GM18526 (cell line): ENCODE measurements around the gene THEM4.

ENCODE experiments used
- POLR2A ChIP-seq: IDR thresholded peaks from 3 replicates; pipeline ENCODE4 v1.6.1; 2011; ENCODE audit not compliant: insufficient read length; ENCODE audit errors: extremely low read depth

THEM4 gene

DNA sequence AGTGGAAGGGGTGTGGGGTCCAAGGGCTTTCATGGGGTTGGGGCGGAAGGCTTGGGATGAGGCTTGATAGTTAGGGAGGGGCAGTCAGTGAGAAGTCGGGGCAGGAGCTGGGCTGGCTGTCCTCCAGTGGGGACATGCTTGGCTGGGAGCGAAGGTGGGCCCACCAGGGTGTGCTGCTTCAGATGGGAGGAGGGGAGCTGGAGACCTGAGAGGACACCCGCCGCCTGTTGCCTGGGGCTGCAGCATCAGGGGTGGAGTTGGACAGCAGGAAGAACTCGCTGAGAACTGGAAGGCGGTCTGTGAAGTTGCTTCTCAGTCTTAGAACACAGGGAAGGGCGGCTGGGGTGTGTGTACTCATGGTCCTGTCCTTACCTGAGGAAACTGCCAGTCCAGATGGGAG is 57.4 kb downstream of the THEM4 start:
- TF ChIP-seq POLR2A, result no peak

DNA sequence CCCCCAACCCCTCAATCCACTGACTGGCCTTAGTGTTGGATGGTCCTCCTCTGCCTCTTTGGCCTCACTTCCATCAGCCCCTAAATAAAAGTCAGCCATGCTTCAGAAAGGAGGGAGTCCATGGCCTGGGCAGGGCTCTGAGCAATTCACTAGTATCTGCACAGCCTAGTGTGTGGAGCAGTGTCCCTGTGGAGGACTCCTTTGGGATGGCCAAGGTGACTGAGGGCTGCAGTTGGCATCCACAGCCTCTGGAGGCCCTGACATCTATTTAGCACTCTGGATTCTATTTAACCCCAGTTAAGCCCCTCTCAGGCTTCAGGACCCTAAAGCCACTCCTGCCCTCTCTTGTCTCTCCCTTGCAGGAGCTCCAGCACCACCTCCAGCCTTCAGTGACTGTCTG is 59.4 kb downstream of the THEM4 start:
- no peak for TF ChIP-seq POLR2A

- TF ChIP-seq POLR2A, result no peak
Measured at GRCh38 chr1:151849126-151849525, 60.2 kb downstream of the THEM4 start.

DNA sequence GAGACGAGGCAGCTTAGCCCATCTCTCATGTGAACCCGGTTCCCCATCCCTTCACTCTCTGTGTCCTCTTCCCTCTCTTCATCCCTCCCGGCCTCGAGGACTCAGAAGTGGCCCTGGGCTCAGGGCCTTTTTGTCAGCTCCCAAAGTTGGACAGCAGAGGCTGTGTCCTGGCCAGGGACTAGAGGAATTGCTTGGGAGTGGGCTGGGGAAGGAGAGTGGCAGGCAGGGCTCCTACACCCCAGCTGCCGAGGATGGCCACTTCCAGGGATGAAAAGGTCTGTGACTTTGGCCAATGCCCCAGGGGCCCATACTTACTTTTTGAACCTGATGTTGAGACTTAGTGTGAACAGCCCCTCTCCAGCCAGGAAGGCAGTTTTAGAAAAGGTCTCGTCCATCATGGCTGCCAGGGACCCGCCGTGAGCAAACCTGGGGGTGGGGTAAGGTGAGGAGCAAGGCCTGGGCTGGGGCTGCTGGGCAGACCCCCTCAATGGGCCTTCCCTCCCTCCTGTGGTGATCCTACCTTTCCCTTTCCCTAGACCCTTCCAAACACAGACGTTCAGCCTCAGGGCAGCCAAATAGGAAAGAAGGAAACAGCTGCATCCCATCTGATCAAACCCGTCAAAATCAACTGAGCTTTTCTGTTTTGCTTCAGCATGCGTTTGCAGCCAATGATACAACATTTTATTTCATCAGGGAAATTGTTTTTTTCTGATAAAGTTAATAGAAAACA is 61.3 kb downstream of the THEM4 start:
- TF ChIP-seq POLR2A, result no peak

- no peak for TF ChIP-seq POLR2A
Measured at GRCh38 chr1:151846686-151847237, 62.5 kb downstream of the THEM4 start.

DNA sequence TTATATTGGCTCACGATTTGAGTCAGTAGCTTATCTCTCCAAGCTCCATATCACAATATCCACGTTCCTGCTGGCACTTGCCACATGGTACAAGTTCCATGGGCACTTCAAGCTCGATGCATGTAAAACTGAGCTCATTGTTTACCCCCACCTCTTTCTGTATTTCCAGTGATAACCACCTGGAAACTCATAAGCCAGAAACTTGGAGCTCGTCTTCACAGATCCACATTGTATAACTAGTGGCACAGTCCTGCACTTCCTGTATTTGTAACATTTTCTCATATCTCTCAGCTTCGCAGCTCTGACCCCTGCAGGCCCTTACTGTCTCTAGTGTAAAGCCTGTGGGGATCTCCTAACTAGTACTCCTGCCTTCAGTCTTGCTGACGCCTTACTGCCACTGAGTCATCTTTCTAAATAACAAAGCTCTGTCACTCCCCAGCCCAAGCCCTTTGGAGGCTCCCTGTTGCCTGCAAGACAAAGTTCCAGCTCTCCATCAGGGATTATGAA is 63.2 kb downstream of the THEM4 start:
- TF ChIP-seq POLR2A, result no peak

- no peak for TF ChIP-seq POLR2A
Measured at GRCh38 chr1:151843398-151843797, 65.9 kb downstream of the THEM4 start.

GRCh38 chr1:151841141-151841540 is 68.2 kb downstream of the THEM4 start:
- no peak for TF ChIP-seq POLR2A

DNA sequence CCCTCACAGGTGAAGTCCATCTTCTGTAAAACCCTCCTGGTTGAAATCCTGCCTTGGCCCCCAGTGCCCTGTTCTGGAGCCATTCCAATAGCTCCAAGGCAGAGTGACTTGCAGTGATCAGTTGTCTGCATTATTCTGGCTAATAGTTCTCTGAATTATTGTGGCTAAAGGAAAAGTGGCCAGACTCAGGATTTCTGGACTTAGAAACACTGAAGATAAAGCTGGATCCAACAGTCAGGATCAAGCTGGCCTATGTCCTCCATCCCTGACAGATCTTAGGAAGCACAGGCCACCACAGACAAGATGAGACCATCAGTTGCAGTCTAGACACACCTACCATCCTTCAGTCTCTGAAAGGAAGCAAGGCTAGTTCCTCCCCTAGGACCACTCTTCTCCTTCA is 68.9 kb downstream of the THEM4 start:
- no peak for TF ChIP-seq POLR2A

GRCh38 chr1:151839457-151840403 is 69.6 kb downstream of the THEM4 start, which contains the start of gene C2CD4D:
Gene C2CD4D (minus strand): TSS chr1:151839820. CDS start chr1:151838989, 831 bp downstream.
- TF ChIP-seq POLR2A, result peak; percentile 19

GRCh38 chr1:151839082-151839412 is 70.3 kb downstream of the THEM4 start:
- no peak for TF ChIP-seq POLR2A

DNA sequence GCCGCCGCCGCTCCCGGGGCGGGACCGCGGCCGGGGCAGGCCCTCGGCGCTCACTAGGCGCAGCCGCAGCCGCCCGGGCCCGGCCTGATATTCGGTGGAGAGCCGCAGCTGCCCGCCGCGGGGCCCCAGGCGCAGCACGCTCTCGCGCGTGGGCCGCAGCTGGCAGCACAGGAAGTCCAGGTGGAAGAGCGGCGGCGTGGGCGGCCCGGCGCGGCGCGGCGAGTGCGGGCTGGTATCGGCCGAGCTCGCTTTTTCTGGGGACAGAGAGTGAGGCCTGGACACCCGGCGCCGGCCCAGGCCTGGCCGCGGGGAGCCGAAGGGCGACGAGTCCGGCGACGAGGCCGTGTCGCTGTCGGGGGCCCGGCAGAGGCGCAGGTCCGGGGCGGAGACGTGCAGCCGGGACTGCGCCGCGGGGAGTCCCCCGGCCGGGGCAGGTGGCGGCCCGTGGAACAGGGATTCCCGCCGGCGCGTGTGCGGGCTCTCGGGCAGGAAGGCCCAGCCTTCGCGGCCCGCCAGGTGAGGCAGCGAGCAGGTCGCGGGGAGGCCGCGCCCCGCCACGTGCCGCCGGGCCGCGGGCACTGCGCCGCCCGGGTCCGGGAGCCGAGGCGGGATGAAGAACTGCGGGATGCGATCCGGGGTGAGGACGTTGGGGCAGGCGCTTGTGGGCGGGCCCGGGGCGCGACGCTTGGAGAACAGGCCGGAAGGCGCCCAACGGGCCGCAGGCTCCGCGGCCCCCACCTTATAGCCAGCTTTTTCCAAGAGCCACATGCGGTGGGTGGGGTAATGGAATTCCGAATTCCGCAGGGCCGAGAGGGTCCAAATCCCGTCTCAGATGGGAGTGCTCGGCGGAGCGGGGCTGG is 70.9 kb downstream of the THEM4 start:
- no peak for TF ChIP-seq POLR2A

DNA sequence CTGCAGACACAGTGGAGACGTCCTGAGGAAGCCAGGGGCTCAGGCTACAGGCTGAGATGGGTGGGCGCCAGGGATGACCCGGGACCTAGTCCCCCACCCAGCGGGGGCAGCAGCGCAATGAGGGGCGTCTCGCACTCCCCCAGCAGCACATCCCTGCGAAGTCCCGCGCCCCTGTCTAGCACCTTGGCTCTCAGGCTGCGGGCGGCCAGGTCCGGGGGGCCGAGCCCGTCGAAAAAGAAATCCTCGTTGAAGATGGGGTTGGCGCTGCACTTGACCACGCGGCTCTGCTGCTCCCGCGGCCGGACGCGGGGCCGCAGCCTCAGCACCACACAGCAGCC is 71.5 kb downstream of the THEM4 start:
- TF ChIP-seq POLR2A, result no peak

DNA sequence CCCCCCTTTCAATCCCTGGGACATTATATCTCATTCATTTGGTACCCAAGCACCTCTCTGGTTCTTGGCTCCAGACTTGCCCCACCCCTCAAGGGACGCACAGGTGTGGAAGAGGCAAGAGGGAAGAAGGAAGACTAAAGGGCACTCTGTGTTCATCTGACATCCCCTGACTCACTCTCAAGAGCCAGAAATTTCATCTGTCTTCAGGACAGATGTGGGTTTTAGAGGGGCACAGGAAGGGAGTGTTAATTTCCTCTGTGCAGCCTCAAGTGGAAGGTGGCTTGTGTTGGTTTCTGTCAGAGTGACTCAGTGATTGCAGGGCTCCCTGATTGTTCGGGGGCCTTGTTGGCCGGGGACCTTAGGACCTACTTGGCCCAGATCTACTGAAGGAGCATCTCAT is 72.1 kb downstream of the THEM4 start:
- no peak for TF ChIP-seq POLR2A

GRCh38 chr1:151835596-151835995 is 73.7 kb downstream of the THEM4 start:
- TF ChIP-seq POLR2A, result no peak
